Activated CD8-positive, alpha-beta memory T cell treated with anti-CD3 and anti-CD28 coated beads, Interleukin-2, amount 50 U/mL, for 24 hours (primary cell): Measurements from ENCODE around the gene SPP1.
"Not testable (repeated sequence)": the region's sequence is repeated elsewhere in the genome, so short reads cannot be mapped to it uniquely, and the experiment has no call there.

Experiments used
- DNase-seq: peaks from one replicate; pipeline ENCODE4 v3.0.0-alpha.2; 2020; ENCODE audit errors: extremely low read depth

SPP1 gene

DNA sequence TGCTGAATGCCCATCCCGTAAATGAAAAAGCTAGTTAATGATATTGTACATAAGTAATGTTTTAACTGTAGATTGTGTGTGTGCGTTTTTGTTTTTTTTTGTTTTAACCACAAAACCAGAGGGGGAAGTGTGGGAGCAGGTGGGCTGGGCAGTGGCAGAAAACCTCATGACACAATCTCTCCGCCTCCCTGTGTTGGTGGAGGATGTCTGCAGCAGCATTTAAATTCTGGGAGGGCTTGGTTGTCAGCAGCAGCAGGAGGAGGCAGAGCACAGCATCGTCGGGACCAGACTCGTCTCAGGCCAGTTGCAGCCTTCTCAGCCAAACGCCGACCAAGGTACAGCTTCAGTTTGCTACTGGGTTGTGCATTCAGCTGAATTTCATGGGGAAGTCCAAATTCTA is at the start of gene SPP1:
Gene SPP1 (plus strand): TSS at position 249 of the 400 bp plus-strand sequence. CDS start 1,182 bp downstream, outside the sequence.
- DNase-seq, result no peak

DNA sequence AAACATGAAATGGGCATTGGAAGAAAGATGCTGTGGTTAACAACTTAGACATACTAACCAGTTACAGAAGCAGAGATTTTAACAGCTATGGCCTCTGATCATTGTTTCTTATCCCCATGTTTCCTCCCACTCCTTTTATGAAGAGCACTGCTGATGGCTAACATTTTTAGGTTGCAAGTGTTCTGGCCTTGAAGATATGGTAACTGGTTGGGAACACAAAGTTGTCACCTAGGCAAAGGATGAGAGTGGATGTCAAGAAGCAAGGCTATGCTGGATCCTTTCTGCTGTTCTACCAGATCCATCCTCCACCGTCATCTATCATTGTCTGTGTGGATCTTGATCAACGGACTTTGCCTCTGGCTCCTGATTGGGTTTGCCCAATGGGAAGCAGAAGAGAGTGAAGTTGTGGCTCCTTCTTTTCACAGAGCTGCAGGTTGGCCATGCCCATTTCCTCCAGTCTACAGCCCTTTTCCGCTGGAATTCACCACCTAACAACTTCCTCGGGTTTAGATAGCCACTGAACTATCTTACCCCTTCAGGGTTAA is 48.9 kb upstream of the SPP1 start:
- DNase-seq, result no peak

DNA sequence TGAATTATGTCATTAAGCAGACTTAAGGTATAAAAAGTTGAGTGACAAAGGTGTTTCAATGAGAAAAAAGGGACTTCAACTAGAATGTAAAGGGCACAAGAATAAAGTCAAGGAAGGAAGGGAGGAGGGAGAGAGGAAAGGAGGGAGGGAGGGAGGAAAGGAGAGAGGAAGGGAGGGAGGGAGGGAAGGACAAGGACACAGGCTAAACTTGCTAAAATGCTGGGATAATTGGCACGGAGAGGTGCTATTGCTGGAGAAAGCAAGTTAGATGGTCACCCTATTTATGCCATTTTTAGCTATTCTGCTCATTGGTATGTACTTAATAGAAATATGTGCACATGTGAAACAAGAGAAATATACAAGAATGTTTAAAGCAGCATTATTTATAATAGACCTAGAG is 44.9 kb upstream of the SPP1 start:
- no peak for DNase-seq

DNA sequence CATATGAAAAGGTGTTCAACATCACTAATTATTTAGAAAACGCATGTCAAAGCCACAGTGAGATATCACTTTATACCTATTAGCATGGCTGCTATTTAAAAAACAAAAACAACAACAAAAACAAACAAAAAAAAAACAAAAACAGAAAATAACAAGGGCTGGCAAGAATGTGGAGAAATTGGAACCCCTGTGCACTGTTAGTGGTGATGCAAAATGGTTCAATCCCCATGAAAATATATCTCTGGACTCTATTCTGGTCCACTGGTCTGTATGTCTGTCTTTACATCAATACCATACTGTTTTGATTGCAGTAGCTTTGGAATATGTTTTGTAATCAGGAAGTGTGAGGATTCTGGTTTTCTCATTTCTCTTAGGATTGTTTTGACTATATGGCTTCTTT is 43.6 kb upstream of the SPP1 start:
- DNase-seq, result no peak

DNA sequence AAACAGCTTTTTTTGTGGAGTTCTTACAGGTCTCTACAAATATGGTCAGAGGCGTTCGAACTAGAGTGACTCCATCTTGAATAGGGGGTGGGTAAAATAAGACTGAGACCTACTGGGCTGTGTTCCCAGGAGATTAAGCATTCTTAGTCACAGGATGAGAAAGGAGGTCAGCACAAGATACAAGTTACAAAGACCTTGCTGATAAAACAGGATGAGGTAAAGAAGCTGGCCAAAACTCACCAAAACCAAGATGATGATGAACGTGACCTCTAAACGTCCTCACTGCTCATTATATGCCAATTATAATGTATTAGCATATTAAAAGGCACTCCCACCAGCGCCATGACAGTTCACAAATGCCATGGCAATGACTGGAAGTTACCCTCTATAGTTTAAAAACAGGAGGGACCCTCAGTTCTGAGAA is 42.8 kb upstream of the SPP1 start:
- DNase-seq, result no peak

DNA sequence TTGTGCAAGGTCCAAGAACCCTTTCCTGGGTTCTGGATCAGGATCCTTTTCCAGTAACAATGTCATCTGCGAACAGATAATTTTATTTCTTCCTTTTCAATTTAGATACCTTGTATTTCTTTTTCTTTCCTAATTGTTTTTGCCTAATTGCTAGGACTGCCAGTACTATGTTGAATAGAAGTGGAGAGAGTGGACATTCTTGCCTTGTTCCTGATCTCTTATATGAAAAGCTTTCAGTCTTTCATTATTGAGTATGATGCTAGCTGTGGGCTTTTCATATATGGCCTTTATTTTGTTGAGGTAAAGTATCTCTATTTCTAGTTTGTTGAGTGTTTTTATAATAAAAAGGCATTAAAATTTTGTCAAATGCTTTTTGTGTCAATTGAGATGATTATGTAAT is 42.2 kb upstream of the SPP1 start:
- no peak for DNase-seq

DNA sequence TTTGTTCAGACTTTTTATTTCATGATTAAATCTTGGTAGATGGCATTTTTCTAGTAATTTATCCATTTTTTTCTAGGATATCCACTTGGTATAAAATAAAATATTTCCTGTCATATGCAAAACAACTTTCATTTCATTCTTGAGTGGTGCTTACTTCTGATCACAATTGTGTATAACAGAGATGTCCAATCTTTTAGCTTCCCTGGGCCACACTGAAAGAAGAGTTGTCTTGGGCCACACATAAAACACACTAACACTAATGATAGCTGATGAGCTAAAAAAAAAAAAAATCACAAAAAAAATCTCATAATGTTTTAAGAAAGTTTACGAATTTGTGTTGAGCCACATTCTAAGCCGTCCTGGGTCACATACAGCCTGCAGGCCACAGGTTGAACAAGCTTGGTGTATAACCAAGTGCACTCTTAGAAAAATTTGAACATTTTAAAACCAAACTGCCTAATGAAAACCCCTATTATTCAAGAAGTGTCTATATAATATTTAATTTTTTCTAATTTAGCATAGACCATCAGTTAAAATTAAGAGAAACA is 41.3 kb upstream of the SPP1 start:
- no peak for DNase-seq

DNA sequence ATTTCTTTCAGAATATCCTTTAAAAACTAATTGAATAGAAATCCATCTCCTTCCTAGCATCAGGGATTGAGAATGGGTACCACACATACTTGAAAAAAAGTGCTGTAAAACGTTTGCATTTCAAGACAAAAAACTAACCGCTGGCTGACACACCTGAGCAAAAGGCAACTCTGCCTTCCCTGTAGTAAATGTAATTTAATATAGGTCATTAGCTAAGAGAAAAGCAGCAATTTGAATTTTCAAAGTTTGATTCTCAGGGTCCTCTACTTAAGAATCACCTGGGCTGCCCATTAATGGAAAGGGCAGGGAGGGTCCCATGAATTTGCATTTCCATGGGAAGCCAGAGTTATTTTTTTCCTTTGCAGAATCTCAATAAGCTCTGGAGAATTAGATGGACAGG is 40.5 kb upstream of the SPP1 start:
- DNase-seq, result no peak

DNA sequence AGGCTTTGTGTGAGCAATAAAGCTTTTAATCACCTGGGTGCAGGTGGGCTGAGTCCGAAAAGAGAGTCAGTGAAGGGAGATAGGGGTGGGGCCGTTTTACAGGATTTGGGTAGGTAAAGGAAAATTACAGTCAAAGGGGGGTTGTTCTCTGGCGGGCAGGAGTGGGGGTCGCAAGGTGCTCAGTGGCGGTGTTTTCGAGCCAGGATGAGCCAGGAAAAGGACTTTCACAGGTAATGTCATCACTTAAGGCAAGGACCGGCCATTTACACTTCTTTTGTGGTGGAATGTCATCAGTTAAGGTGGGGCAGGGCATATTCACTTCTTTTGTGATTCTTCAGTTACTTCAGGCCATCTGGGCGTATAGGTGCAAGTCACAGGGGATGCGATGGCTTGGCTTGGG is 39.6 kb upstream of the SPP1 start:
- not testable (repeated sequence) for DNase-seq

DNA sequence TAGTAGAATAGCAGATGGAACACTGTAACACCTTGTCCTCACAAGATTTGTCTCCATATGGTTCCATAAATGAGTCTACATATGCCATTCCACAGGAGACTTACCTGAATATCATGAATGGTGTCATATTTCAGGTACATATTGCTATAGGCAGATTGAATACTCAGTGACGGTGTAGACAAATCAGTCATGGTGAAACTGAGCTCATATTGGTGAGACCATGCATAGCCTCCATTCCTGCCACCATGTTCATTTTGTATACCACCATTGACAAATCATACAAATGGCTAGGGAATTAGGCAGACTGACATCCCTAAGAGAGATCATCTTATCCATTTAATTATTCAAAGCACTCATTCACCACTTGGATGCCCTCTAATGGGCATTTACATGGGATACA is 38.0 kb upstream of the SPP1 start:
- no peak for DNase-seq

DNA sequence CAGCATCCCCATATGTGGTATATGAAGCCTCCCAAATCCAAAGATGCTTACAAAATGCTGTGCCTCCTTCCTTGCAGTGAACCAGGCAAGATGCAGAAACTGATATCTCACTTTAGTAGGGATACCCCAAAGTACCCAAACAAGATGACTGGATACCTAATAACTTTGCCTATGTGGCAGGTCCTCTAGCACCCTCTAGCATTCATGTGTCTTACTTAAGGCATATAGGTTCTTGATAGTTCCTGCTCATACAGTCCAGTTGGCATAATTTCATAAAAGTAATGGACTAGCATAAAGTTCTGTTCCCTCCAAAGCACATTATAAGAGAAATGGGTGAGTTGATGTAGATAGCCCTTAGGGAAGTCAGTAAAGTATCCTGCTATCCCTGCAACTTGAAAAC is 36.8 kb upstream of the SPP1 start:
- no peak for DNase-seq

DNA sequence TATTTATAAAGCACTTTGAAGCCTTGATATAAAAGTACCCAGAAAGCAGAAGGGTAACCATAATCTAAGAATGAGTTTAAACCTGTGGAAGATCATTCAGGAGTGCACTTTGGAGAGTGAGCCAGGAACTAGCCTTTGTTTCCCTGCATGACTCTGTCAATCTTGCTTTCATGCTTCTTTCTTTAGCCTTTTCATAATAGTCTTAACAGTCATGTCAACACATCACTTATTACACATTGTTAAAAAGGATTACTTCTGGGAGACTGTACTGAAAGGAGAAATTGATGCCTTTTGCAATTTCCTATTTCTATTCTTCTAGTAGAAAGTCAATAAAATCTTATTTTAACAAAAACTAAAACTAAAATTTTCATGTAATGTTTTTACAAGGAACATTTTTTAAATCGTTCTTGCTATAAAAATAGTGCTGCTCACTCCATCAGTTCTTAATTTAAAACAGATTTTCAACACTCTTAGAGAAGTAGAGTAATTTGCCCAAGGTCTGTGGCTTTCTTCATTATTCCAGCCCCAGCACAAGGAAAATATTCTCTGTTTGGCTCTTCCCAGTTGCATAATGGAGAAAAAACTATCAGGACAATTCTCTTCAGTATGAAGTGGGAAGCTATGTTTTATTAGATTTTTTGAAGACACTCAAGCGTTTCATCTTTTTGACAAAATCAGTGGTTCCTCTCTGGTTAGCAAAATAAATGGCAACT is 35.4 kb upstream of the SPP1 start:
- DNase-seq, result no peak

DNA sequence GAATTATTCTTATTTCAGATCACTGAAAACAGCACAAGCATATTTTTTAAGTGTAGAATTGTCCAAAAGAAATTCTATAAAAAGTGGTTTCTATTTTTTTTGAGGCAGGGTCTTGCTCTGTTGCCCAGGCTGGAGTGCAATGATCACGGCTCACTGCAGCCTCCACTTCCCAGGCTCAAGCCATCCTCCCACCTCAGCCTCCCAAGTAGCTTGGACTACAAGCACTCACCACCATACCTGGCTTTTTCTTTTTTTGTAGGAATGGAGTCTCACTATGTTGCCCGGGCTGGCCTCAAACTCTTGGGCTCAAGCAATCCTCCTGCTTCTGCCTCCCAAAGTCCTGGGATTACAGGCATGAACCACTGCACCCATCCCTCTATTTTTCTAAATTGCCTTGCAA is 34.7 kb upstream of the SPP1 start:
- not testable (repeated sequence) for DNase-seq

DNA sequence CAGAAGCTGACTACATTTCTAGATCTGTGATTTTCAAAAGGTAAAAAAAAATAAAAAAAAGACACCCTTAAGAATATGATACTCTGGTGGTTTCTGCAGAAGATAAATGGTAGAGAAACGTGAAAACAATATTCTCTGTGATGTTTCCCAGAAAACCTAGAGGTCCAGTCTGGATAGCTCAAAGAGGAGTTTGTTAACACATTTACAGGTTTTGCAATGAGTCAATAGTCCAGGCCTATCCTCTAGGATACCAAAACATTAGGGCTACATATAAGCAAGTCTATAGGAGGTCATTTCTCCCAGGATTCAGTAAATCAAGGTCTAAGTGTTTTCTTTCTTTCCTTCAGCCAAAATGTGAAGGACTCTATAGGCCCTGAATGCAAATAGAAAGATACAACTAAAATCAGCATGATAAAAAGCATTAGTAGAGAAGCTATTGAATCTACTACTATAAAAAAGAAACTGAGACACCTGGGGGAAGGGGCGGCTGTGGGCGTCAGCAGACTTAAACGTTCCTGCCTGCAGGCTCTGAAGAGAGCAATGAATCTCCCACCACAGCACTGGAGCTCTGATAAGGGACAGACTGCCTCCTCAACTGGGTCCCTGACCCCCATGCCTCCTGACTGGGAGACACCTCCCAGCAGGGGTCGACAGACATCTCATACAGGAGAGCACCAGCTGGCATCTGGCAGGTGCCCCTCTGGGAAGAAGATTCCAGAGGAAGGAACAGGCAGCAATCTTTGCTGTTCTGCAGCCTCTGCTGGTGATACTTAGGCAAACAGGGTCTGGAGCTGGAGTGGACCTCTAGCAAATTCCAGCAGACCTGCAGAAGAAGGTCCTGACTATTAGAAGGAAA is 33.7 kb upstream of the SPP1 start:
- no peak for DNase-seq

DNA sequence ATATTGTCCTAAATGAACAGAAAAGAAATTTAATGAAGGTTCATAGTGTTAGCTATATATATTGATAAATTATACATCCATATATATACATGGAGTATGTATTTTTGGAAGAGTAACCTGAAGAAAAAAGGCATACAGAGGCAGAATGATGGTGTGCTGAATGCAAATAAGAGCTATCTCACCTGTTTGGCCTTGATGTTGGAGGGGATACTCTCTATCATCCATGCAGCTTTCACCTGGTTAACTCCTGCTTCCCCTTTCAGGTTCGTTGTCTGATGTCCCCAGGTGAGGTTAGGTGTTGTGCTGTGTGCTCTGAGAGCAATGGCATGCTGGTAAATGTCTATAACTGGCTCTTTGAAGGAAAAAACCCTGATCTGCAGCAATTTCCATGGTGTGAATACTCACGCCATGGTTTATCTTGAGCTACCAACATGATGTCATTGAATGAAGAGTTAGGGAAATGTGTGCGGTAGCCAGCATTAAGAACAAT is 31.8 kb upstream of the SPP1 start:
- no peak for DNase-seq

DNA sequence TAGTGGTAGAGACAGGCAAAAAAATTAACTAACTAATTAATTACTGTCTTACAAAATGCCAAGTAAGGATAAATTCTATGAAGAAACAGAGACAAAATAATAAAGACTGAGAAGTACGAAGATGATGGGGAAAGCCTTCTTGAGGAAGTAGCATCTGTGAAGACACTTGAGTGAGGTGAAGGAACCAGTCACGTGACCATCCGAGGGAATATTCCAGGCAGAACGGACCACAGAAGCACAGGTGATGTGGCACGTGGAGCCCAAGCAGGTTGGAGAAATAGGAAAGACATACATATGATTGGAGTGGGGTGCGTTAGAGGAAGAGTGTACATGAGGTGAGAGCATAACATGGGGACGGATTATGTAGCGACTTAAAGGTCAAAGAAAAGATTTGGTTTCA is 30.5 kb upstream of the SPP1 start:
- no peak for DNase-seq

DNA sequence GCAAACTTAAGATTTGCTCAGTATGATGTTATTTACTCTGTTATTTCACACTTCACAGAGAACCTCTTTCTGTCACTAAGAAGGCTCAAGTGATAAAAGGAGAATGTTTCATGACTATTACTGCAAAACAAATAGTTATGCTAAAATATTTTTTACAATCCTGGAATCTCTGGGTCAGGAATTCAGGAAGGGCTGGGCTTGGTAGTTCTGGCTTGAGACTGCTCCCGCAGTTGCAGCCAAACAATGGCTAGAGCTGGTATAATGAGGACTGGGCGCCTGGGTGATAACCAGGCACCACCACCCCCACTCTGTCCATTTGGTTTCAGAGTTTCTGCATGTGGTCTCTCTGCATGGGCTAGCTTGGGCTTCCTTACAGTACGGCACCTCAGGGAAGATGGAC is 28.7 kb upstream of the SPP1 start:
- DNase-seq, result no peak

DNA sequence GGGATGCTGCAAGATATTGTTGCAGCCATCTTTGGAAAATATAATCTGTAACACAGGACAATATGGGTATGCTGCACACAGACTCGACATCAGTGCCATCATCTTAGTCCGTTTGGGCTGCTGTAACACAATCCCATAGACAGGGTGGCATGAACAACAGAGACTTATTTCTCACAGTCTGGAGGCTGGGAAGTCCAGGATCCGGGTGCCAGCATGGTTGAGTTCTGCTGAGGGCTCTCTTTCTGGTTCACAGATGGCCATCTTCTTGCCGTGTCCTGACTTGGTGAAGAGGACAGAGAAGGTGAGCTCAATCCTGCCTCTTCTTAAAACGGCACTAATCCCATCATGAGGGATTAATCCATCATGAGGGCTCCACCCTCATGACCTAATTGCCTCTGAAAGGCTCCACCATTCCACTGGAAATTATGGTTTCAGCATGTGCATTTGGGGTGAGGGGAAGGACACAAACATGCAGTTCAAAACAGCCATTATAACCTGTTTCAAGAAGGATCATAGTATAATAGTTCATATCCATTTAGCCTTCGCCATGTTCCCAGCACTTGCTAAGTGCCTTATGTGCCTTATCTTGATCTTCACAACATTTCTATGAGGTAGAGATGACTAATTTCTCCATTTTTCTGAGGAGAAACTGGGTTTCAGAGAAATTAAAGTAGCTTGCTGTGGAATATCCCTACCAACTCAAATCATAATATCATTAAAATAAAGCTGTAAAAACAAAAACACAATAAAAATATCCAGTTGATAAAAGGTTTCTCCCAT is 27.9 kb upstream of the SPP1 start:
- DNase-seq, result no peak

DNA sequence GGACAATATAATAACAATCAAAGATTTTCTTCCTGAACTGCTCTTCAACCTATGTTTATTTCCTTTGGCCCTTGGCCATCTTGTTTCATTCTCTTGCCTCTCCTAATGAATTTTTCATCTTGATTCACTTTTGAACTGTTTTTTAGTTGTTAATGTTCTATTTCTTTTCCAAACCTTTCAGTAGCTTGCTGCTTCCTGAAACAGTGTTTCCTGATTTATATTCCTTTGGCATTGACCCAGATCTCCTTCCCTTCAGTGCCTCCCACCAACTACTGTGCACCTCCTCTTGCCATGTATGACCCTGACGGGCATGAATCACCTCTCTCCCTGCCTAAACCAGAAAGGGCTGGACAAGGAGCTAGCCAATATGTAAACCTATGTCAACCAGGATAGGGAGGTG is 25.6 kb upstream of the SPP1 start:
- DNase-seq, result no peak

DNA sequence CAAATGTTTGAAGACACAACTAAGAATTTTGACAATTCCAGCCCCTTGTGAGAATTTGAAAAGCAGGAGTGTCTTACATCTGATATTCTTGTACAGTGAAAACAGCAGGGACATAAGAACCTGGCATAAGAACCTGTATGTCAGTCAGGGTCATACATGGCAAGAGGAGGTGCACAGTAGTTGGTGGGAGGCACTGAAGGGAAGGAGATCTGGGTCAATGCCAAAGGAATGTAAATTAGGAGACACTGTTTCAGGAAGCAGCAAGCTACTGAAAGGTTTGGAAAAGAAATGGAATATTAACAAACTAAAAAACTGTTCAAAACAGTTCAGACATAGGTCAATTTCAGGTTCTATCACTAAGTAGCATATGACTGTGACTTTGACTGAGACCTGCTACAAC is 25.0 kb upstream of the SPP1 start:
- DNase-seq, result no peak

DNA sequence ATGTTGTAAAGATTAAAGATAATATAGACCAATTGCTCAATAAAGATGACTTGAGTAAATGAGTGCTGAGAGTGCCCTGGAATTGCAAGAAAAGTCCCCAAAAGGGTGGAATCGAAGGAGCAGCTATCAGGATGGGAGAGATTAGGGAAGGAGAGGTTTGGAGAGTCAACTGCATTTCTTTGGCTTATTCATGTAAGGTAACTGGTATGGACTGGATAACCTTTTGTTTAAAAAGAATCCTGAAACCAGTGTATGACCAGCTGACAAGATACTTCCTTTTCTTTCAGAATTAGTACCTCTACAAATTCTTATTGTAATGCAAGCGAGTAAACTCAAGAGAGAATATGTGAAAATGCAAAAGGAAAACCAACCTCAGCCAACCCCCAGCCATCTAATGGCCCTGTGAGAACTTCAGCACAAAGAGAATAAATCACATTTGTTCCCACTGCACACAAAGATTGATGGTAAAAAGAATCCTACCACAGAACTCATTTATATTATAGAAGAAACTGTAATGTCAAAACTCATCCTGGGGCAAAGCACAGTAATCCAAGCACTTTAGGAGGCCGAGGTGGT is 24.5 kb upstream of the SPP1 start:
- no peak for DNase-seq
